H9 (cell line): Measurements from ENCODE around the gene RADIL. TPM values are rescaled to one million over a fixed set of nuclear protein-coding genes. Genes with fewer than 3 reads are reported as not detected.

Experiments used
- DNase-seq: peaks from one replicate; pipeline ENCODE4 v3.0.0-alpha.2; 2017
- H2AFZ ChIP-seq: one replicate; pipeline ENCODE4 v1.6.1; 2013; ENCODE audit warnings: mild to moderate bottlenecking, low read length, control low read depth, moderate library complexity
- H2AK5ac ChIP-seq: 2 replicates; pipeline ENCODE4 v1.6.1; 2013; ENCODE audit warnings: low read length, control low read depth, mixed read lengths; ENCODE audit not compliant: insufficient read length
- H2BK120ac ChIP-seq: one replicate; pipeline ENCODE4 v1.6.1; 2013; ENCODE audit warnings: low read depth, mild to moderate bottlenecking, low read length, control low read depth, inconsistent platforms; ENCODE audit not compliant: poor library complexity, severe bottlenecking
- H2BK12ac ChIP-seq: 2 replicates; pipeline ENCODE4 v1.6.1; 2013; ENCODE audit warnings: low read length, control low read depth, mixed read lengths, low read depth; ENCODE audit not compliant: insufficient read length
- H2BK15ac ChIP-seq: 2 replicates; pipeline ENCODE4 v1.6.1; 2013; ENCODE audit warnings: low read depth, low read length, control low read depth
- H2BK20ac ChIP-seq: one replicate; pipeline ENCODE4 v1.6.1; 2013; ENCODE audit warnings: low read depth, mild to moderate bottlenecking, low read length, control low read depth, inconsistent platforms; ENCODE audit not compliant: poor library complexity, severe bottlenecking
- H2BK5ac ChIP-seq: 2 replicates; pipeline ENCODE4 v1.6.1; 2013; ENCODE audit warnings: low read length, control low read depth, mixed read lengths; ENCODE audit not compliant: insufficient read length
- H3K14ac ChIP-seq: 2 replicates; pipeline ENCODE4 v1.6.1; 2013; ENCODE audit warnings: low read length, control low read depth; ENCODE audit not compliant: insufficient read depth
- H3K18ac ChIP-seq: 2 replicates; pipeline ENCODE4 v1.6.1; 2013; ENCODE audit warnings: low read depth, mild to moderate bottlenecking, mixed read lengths, low read length, control low read depth; ENCODE audit not compliant: insufficient read length
- H3K23ac ChIP-seq: 2 replicates; pipeline ENCODE4 v1.6.1; 2013; ENCODE audit warnings: low read length, control low read depth, mixed read lengths, low read depth; ENCODE audit not compliant: insufficient read length
- H3K23me2 ChIP-seq: 2 replicates; pipeline ENCODE4 v1.6.1; 2013; ENCODE audit warnings: low read depth, mild to moderate bottlenecking, mixed read lengths, low read length, control low read depth; ENCODE audit not compliant: insufficient read length, poor library complexity, severe bottlenecking
- H3K27ac ChIP-seq: 2 replicates; pipeline ENCODE4 v1.5.1; 2013; ENCODE audit warnings: low read length, control low read depth, mixed read lengths, low read depth; ENCODE audit not compliant: insufficient read length
- H3K27me3 ChIP-seq: 2 replicates; pipeline ENCODE4 v1.6.1; 2013; ENCODE audit warnings: low read length, control low read depth, inconsistent platforms; ENCODE audit not compliant: insufficient read depth
- H3K4ac ChIP-seq: 2 replicates; pipeline ENCODE4 v1.6.1; 2013; ENCODE audit warnings: low read depth, mild to moderate bottlenecking, control low read depth, inconsistent platforms, low read length, moderate library complexity
- H3K4me1 ChIP-seq: 2 replicates; pipeline ENCODE4 v1.6.1; 2013; ENCODE audit warnings: low read length, control low read depth, inconsistent platforms; ENCODE audit not compliant: insufficient read depth
- H3K4me2 ChIP-seq: 2 replicates; pipeline ENCODE4 v1.6.1; 2013; ENCODE audit warnings: low read length, control low read depth, mixed read lengths; ENCODE audit not compliant: insufficient read length, insufficient read depth
- H3K56ac ChIP-seq: 2 replicates; pipeline ENCODE4 v1.6.1; 2013; ENCODE audit warnings: low read depth, mild to moderate bottlenecking, mixed read lengths, low read length, control low read depth; ENCODE audit not compliant: insufficient read length
- H3K79me1 ChIP-seq: 2 replicates; pipeline ENCODE4 v1.6.1; 2013; ENCODE audit warnings: low read depth, mild to moderate bottlenecking, moderate library complexity, low read length, control low read depth, inconsistent platforms; ENCODE audit not compliant: insufficient read depth, poor library complexity, severe bottlenecking
- H3K79me2 ChIP-seq: 2 replicates; pipeline ENCODE4 v1.6.1; 2013; ENCODE audit warnings: low read length, control low read depth, inconsistent platforms; ENCODE audit not compliant: insufficient read depth
- H3K9ac ChIP-seq: 2 replicates; pipeline ENCODE4 v1.6.1; 2013; ENCODE audit warnings: low read length, control low read depth, mixed read lengths; ENCODE audit not compliant: insufficient read length; ENCODE audit errors: extremely low read depth
- H3K9me3 ChIP-seq: one replicate; pipeline ENCODE4 v1.6.1; 2013; ENCODE audit warnings: low read depth, low read length, inconsistent platforms; ENCODE audit not compliant: control insufficient read depth
- H3T11ph ChIP-seq: one replicate; pipeline ENCODE4 v1.6.1; 2013; ENCODE audit warnings: mild to moderate bottlenecking, low read length, control low read depth, inconsistent platforms
- H4K20me1 ChIP-seq: one replicate; pipeline ENCODE4 v1.6.1; 2013; ENCODE audit not compliant: control insufficient read depth, insufficient read length, insufficient read depth
- H4K5ac ChIP-seq: 2 replicates; pipeline ENCODE4 v1.6.1; 2013; ENCODE audit warnings: low read depth, mild to moderate bottlenecking, mixed read lengths, low read length, control low read depth; ENCODE audit not compliant: insufficient read length
- H4K8ac ChIP-seq: replicated peaks from 2 replicates; pipeline ENCODE4 v1.6.1; 2013; ENCODE audit warnings: low read length, control low read depth, mixed read lengths, low read depth; ENCODE audit not compliant: insufficient read length
- H4K91ac ChIP-seq: 2 replicates; pipeline ENCODE4 v1.6.1; 2013; ENCODE audit warnings: low read depth, mild to moderate bottlenecking, moderate library complexity, mixed read lengths, low read length, control low read depth; ENCODE audit not compliant: insufficient read length
- H3K27ac Mint-ChIP-seq, 3 experiments: 2 replicates in 2 of 3; 3 replicates in 1 of 3; pipeline ENCODE4 v1.8.0; 2020 to 2021; ENCODE audit warnings: mixed read lengths in 3 of 3, mild to moderate bottlenecking in 1 of 3, moderate library complexity in 1 of 3
- H3K27me3 Mint-ChIP-seq: 2 replicates; pipeline ENCODE4 v1.8.0; 2021; ENCODE audit warnings: low read depth, mild to moderate bottlenecking, moderate library complexity, mixed read lengths
- H3K36me3 Mint-ChIP-seq, 3 experiments: 2 replicates in 2 of 3; 3 replicates in 1 of 3; pipeline ENCODE4 v1.8.0; 2020 to 2021; ENCODE audit warnings: low read depth in 3 of 3, mixed read lengths in 3 of 3; ENCODE audit not compliant: insufficient read depth in 1 of 3
- H3K4me1 Mint-ChIP-seq, 2 experiments: 2 replicates each; pipeline ENCODE4 v1.8.0; 2020; ENCODE audit warnings: mixed read lengths in 2 of 2
- H3K4me3 Mint-ChIP-seq, 2 experiments: 2 replicates in 1 of 2; 3 replicates in 1 of 2; pipeline ENCODE4 v1.8.0; 2020 to 2021; ENCODE audit warnings: mild to moderate bottlenecking in 2 of 2, mixed read lengths in 2 of 2, moderate library complexity in 1 of 2
- H3K9me3 Mint-ChIP-seq, 2 experiments: 2 replicates in 1 of 2; 3 replicates in 1 of 2; pipeline ENCODE4 v1.8.0; 2020; ENCODE audit warnings: mild to moderate bottlenecking in 2 of 2, mixed read lengths in 2 of 2, moderate library complexity in 1 of 2
- CTCF ChIP-seq: fragments of 200-600 bp; sonication (generic); conservative IDR thresholded peaks from 3 replicates; pipeline ENCODE4 v1.8.0; 2021; ENCODE audit warnings: antibody characterized with exemption, mild to moderate bottlenecking
- WGBS: extraction: QIAGEN DNeasy Blood & Tissue Kit; methylation state at CpG from one replicate; pipeline ENCODE4 v1.1.7; 2013; ENCODE audit warnings: missing lambda C conversion rate, low lambda C conversion rate, mixed read lengths; ENCODE audit not compliant: insufficient read length; ENCODE audit errors: extremely low coverage; 5-methylcytosine and 5-hydroxymethylcytosine counted together
- microRNA-seq: library from miRNA; unstranded; fragments of <30 nt; microRNA quantifications from one replicate; pipeline ENCODE4, GENCODE V29; 2020; ENCODE audit warnings: borderline microRNAs expressed
- total RNA-seq: library from RNA; stranded (reverse); gene quantifications from 2 replicates; pipeline ENCODE4 v1.2.1, GENCODE V29; 2021

RADIL gene
- total RNA-seq, 1 experiment from 2014 or later: 4.7 TPM

GRCh38 chr7:4749363-4749762, 134.2 kb downstream of the RADIL start:
- Histone ChIP-seq H3T11ph (no peak overlapping the region), H3K79me2 (no peaks in the 10 kb centered on the region), H3K27ac (no peak overlapping the region), H4K8ac (no peak overlapping the region), H2BK12ac (no peak overlapping the region), H4K5ac (no peak overlapping the region), H3K18ac (no peak overlapping the region), H3K14ac (no peak overlapping the region), H3K9me3 (no peaks in the 10 kb centered on the region), H4K91ac (no peak overlapping the region), H3K23ac (no peak overlapping the region), H2BK15ac (no peak overlapping the region), H3K27me3 (0 out of 2 replicates have a peak, but pooled peaks cover 2% of the 10 kb centered on the region), H3K79me1 (no peaks in the 10 kb centered on the region), H3K9ac (no peak overlapping the region), H3K4ac (no peak overlapping the region), H2BK20ac (no peak overlapping the region), H2AFZ (no peak overlapping the region), H2AK5ac (no peak overlapping the region), H2BK5ac (no peak overlapping the region), H3K56ac (no peak overlapping the region), H4K20me1 (no peaks in the 10 kb centered on the region), H2BK120ac (no peak overlapping the region), H3K23me2 (peaks cover 6% of the 10 kb centered on the region), H3K4me1 (no peaks in the 10 kb centered on the region), H3K4me2 (no peak overlapping the region)
- H3K4me3 Mint-ChIP-seq: no peak overlapping the region
- no CpG with 5 or more reads among the region's 14 CpGs for WGBS
- DNase-seq: no peak
- H3K27ac Mint-ChIP-seq: no peak overlapping the region
- H3K9me3 Mint-ChIP-seq: no peaks in the 10 kb centered on the region
- peaks cover 27% of the 10 kb centered on the region for H3K27me3 Mint-ChIP-seq
- no peak for TF ChIP-seq CTCF
- peaks cover 7 to 15% (median 14%) of the 10 kb centered on the region in 3 experiments; a peak in 6 of 7 replicates for H3K36me3 Mint-ChIP-seq
- H3K4me1 Mint-ChIP-seq: peaks cover 6 to 10% of the 10 kb centered on the region in 2 experiments

Small RNAs within 50 kb of the gene (microRNA-seq; reads per million reads assigned to microRNA genes)
- not detected for gene MIR4656

Other genes starting within 250 kb of the RADIL start
- gene FOXK1, start 201.4 kb downstream of the RADIL start, total RNA-seq: 14.4 and 14.8 TPM in 2 replicates
- gene AP5Z1, start 108.1 kb downstream of the RADIL start, total RNA-seq: 38.3 and 39.2 TPM in 2 replicates
- gene PAPOLB, start 21.7 kb downstream of the RADIL start, total RNA-seq: 0.04 and 0.13 TPM in 2 replicates
- 0.11 and 0.20 TPM in 2 replicates for gene MMD2, start 75.5 kb upstream of the RADIL start, total RNA-seq
- gene RBAK, start 162.1 kb upstream of the RADIL start, total RNA-seq: 18.5 TPM in 2 replicates